Stimulated activated CD4-positive, alpha-beta T cell treated with anti-CD3 and anti-CD28 coated beads, Interleukin-12 subunit alpha, Interleukin-12 subunit beta, amount 100 ng/mL, for 48 hours (primary cell): ENCODE results near the gene FANCM.
"Not testable (repeated sequence)": the region's sequence is repeated elsewhere in the genome, so short reads cannot be mapped to it uniquely, and the experiment has no call there.

Experiments used
- DNase-seq, 3 donors: peaks; one replicate each; pipeline ENCODE4 v3.0.0-alpha.2; 2020; ENCODE audit warnings: low read depth in 2 of 3, low spot score in 1 of 3

Gene FANCM

GRCh38 chr14:45142083-45142482 lies 6.4 kb downstream of the FANCM start:
- DNase-seq: not testable (repeated sequence)

GRCh38 chr14:45144658-45145057 lies 8.9 kb downstream of the FANCM start:
- no peak for DNase-seq

GRCh38 chr14:45145214-45145613 lies 9.5 kb downstream of the FANCM start:
- no peak for DNase-seq

- no peak for DNase-seq
These were observed 13.9 kb downstream of the FANCM start for GRCh38 chr14:45149602-45150001.

GRCh38 chr14:45150386-45150890 lies 14.7 kb downstream of the FANCM start:
- no peak for DNase-seq

GRCh38 chr14:45156067-45156466 lies 20.3 kb downstream of the FANCM start:
- no peak for DNase-seq

GRCh38 chr14:45169906-45170305 lies 34.2 kb downstream of the FANCM start:
- no peak for DNase-seq

GRCh38 chr14:45177076-45177475 lies 41.3 kb downstream of the FANCM start:
- DNase-seq: no peak

- no peak for DNase-seq
These were observed 45.6 kb downstream of the FANCM start for GRCh38 chr14:45181329-45181728.

GRCh38 chr14:45181806-45182205 lies 46.1 kb downstream of the FANCM start:
- DNase-seq: no peak

GRCh38 chr14:45185100-45185814 lies 49.5 kb downstream of the FANCM start:
- DNase-seq: no peak

GRCh38 chr14:45194964-45195363 lies 59.2 kb downstream of the FANCM start:
- no peak for DNase-seq

GRCh38 chr14:45198551-45198950 lies 62.8 kb downstream of the FANCM start:
- DNase-seq: no peak

- DNase-seq: no peak
These were observed 63.5 kb downstream of the FANCM start for GRCh38 chr14:45199230-45199629.

- DNase-seq: no peak
These were observed 66.2 kb downstream of the FANCM start for GRCh38 chr14:45201905-45202304.

- no peak for DNase-seq
These were observed 68.5 kb downstream of the FANCM start for GRCh38 chr14:45204241-45204640.

GRCh38 chr14:45210159-45210558 lies 74.4 kb downstream of the FANCM start:
- no peak for DNase-seq

- DNase-seq: no peak
These were observed 75.6 kb downstream of the FANCM start for GRCh38 chr14:45211295-45211694.

GRCh38 chr14:45212231-45212630 lies 76.5 kb downstream of the FANCM start:
- DNase-seq: no peak

GRCh38 chr14:45213716-45214115 lies 78.0 kb downstream of the FANCM start:
- not testable (repeated sequence) for DNase-seq

GRCh38 chr14:45214341-45214740 lies 78.6 kb downstream of the FANCM start:
- DNase-seq: not testable (repeated sequence)

- no peak for DNase-seq
These were observed 86.9 kb downstream of the FANCM start for GRCh38 chr14:45222485-45223262.
